Measurements from ENCODE around the gene NBAS. TPM values are rescaled to one million over a fixed set of nuclear protein-coding genes. Genes with fewer than 3 reads are reported as not detected.

Gene NBAS
- total and polyA plus RNA-seq, 2 donors (not counting 3 experiments of a cell fraction or from before 2014, with no cell fraction given) = 29.4 to 43.0 TPM

GRCh38 chr2:15553519-15553918 lies 7.6 kb downstream of the NBAS start:
- dilution Hi-C loops (cut with MboI; ENCODE audit: extremely low pct_ligation_motif_present, low sequenced_read_pairs) (no loop called here), intact Hi-C loops (cut with micrococcal nuclease) (no loop called here)
- Histone ChIP-seq H3K4me3 (replicated peaks in 1 of 3; ENCODE audit: insufficient read depth in 1 of 3, low read depth in 1 of 3, low read length in 3 of 3) (no peak overlapping the region), H4K20me1 (replicated peaks; ENCODE audit: control insufficient read depth, extremely low read depth, insufficient read depth, low read length) (peaks cover 2% of the 10 kb centered on the region), H3K79me2 (ENCODE audit: control insufficient read depth, insufficient read depth, low read length) (peaks cover 8% of the 10 kb centered on the region), H3K27ac (ENCODE audit: insufficient read depth, low read depth, low read length) (no peak overlapping the region), H3K9me3 (replicated peaks; ENCODE audit: control insufficient read depth, insufficient read depth, low read length) (no peaks in the 10 kb centered on the region), H3K4me2 (ENCODE audit: insufficient read depth, low read length) (no peak overlapping the region), H3K9me1 (replicated peaks; ENCODE audit: control insufficient read depth, extremely low read depth, insufficient read depth, low read length) (no peaks in the 10 kb centered on the region), H3K27me3 (ENCODE audit: control insufficient read depth in 2 of 2, insufficient read depth in 2 of 2, low read length in 2 of 2) (no peaks in the 10 kb centered on the region), H3K9ac (replicated peaks; ENCODE audit: extremely low read depth, insufficient read depth, low read length) (no peak overlapping the region), H3K36me3 (ENCODE audit: control insufficient read depth in 2 of 2, extremely low read depth in 1 of 2, insufficient read depth in 2 of 2, low read length in 2 of 2) (peaks cover 5 to 7% of the 10 kb centered on the region in 2 experiments), H2AFZ (ENCODE audit: low read depth, low read length) (no peak overlapping the region), H3K4me1 (ENCODE audit: control insufficient read depth, extremely low read depth, insufficient read depth, low read length) (no peaks in the 10 kb centered on the region)
- CTCF ChIA-PET = interaction anchor here (1.6 kb wide), 1 partner anchor 24 kb away, joined by 3 read pairs; no protein-coding TSS in a partner anchor
- FAIRE-seq = no peak
- no peak for DNase-seq (ENCODE audit: low read depth, low spot score)
- POLR2A ChIA-PET = no interaction called here
- no TSS peak for BruUV-seq (replicated peaks)
- no peak for TF ChIP-seq MAX (IDR thresholded peaks at IDR 0.05; ENCODE audit: insufficient read depth, insufficient read length)
- no peak for TF ChIP-seq EZH2 (IDR thresholded peaks at IDR 0.05; ENCODE audit: borderline replicate concordance, low read depth, low read length, severe bottlenecking)
- no peak for TF ChIP-seq CTCF (IDR thresholded peaks at IDR 0.05; ENCODE audit: extremely low read depth in 1 of 2, insufficient read depth in 1 of 2, low read depth in 1 of 2, low read length in 2 of 2)
- TF ChIP-seq POLR2AphosphoS5 (IDR thresholded peaks at IDR 0.05; ENCODE audit: insufficient read depth, low read depth, low read length) = no peak
- TF ChIP-seq GATA2 (IDR thresholded peaks at IDR 0.05; ENCODE audit: insufficient read depth, insufficient read length, low read depth, low read length) = no peak
- TF ChIP-seq JUN (IDR thresholded peaks at IDR 0.05; ENCODE audit: borderline replicate concordance, insufficient read depth, insufficient read length, low read depth) = no peak
- TF ChIP-seq POLR2A (IDR thresholded peaks at IDR 0.05; ENCODE audit: low read depth, low read length) = no peak

All from endothelial cell of umbilical vein (primary cell).